ENCODE results near the gene RNF224.
"Not testable (repeated sequence)": the region's sequence is repeated elsewhere in the genome, so short reads cannot be mapped to it uniquely, and the experiment has no call there.

RNF224 gene

GRCh38 chr9:137236238-137236935, 9.1 kb downstream of the RNF224 start:
- H3K4me3 ChIP-seq (ENCODE audit: low read depth in 1 of 2, low read length in 2 of 2), result no peak overlapping the region

GRCh38 chr9:137236936-137237421, 9.7 kb downstream of the RNF224 start:
- Histone ChIP-seq H4K20me1 (ENCODE audit: insufficient read depth, low read length) (peaks cover 18% of the 10 kb centered on the region), H3K4me3 (ENCODE audit: low read depth in 1 of 2, low read length in 2 of 2) (no peak overlapping the region), H3K27ac (ENCODE audit: low read length) (no peak overlapping the region), H3K4me1 (ENCODE audit: insufficient read depth, low read length) (peaks cover 40% of the 10 kb centered on the region), H3K9me3 (ENCODE audit: insufficient read depth, low read length, severe bottlenecking) (no peaks in the 10 kb centered on the region), H2AFZ (ENCODE audit: low read depth, low read length) (peak overlapping the region; percentile 8; the same call in 1 of the 2 replicates), H3K27me3 (ENCODE audit: insufficient read depth, low read length, poor library complexity) (no peaks in the 10 kb centered on the region), H3K36me3 (ENCODE audit: insufficient read depth, low read length) (peaks cover 5% of the 10 kb centered on the region), H3K79me2 (ENCODE audit: insufficient read depth, low read length) (peaks cover 14% of the 10 kb centered on the region), H3K9ac (ENCODE audit: low read depth, low read length) (peak overlapping the region; percentile 38), H3K4me2 (ENCODE audit: insufficient read depth, low read length) (peak overlapping the region; percentile 52)
- DNase-seq, result no peak
- ATAC-seq (ENCODE audit: insufficient read depth, low read depth), result no peak
- TF ChIP-seq EZH2 (IDR thresholded peaks at IDR 0.05; ENCODE audit: borderline replicate concordance, low read depth, low read length, severe bottlenecking) (no peak), CTCF (IDR thresholded peaks at IDR 0.05; ENCODE audit: borderline replicate concordance, extremely low read depth, low read length, poor library complexity, severe bottlenecking) (no peak)

More at GRCh38 chr9:137236238-137236935, 9.1 kb downstream of the RNF224 start:
- Histone ChIP-seq H4K20me1 (ENCODE audit: insufficient read depth, low read length) (peaks cover 13% of the 10 kb centered on the region; the same call in 1 of the 2 replicates), H3K79me2 (ENCODE audit: insufficient read depth, low read length) (peaks cover 9% of the 10 kb centered on the region), H3K9ac (ENCODE audit: low read depth, low read length) (peak overlapping the region; percentile 38; the same call in 1 of the 2 replicates), H3K9me3 (ENCODE audit: insufficient read depth, low read length, severe bottlenecking) (no peaks in the 10 kb centered on the region), H3K36me3 (ENCODE audit: insufficient read depth, low read length) (no peaks in the 10 kb centered on the region; the same call in 1 of the 2 replicates), H2AFZ (ENCODE audit: low read depth, low read length) (peak overlapping the region; percentile 8; the same call in 1 of the 2 replicates), H3K4me2 (ENCODE audit: insufficient read depth, low read length) (peak overlapping the region; percentile 52), H3K4me1 (ENCODE audit: insufficient read depth, low read length) (peaks cover 37% of the 10 kb centered on the region), H3K27ac (ENCODE audit: low read length) (no peak overlapping the region), H3K27me3 (ENCODE audit: insufficient read depth, low read length, poor library complexity) (no peaks in the 10 kb centered on the region)
- DNase-seq (peak; percentile 89), ATAC-seq (ENCODE audit: insufficient read depth, low read depth) (peak; percentile 55)
- TF ChIP-seq EZH2 (IDR thresholded peaks at IDR 0.05; ENCODE audit: borderline replicate concordance, low read depth, low read length, severe bottlenecking) (no peak), CTCF (IDR thresholded peaks at IDR 0.05; ENCODE audit: borderline replicate concordance, extremely low read depth, low read length, poor library complexity, severe bottlenecking) (peak; percentile 98)

DNA sequence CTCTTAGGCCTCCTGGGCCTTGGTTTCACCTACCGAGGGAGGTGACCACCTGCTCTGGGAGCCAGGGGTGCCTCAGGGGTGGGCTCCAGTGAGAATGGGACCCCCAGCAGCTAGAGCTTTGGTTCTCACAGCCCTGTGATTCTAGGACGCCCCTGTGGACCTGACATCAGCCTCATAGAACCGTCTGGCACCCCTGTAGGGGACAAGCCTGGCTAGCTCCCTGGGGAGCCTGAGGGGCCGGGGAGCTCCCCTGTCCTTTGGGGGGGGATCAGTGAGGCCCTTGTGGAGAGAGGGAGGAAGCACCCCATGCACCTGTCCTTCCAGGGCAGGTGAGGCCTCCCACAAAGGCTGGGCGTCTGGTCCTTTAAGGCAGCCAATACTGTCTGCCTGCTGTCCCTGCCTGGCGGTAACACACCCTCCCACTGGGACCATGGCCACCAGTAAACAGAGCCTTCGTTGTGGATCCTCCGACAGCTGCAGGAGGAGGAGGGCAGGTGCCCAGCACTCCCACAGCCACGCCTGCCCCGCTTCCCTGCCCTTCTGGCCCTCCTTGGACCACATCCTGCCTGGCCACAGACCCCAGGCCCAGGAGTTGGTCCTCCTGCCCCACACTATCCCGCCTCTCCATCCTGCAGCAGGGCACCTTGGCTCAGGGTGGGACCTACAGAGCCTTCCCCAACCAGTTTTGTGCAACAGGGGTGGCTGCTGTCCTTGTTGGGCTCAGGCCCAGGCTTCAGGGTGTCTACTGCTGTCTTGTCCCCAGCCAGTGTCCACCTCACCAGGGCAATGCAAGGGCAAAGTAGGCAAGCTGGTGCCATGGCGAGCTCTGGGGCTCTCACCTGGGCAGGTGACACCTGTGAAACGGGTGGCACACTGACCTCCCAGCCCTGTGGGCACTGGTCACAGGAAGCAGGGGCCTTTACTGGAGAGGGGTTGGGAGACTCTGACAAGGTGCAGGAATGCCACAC, 10.7 kb downstream of the RNF224 start:
- Histone ChIP-seq H3K36me3 (ENCODE audit: insufficient read depth, low read length) (peaks cover 15% of the 10 kb centered on the region), H4K20me1 (ENCODE audit: insufficient read depth, low read length) (peaks cover 29% of the 10 kb centered on the region), H3K9me3 (ENCODE audit: insufficient read depth, low read length, severe bottlenecking) (no peaks in the 10 kb centered on the region), H3K4me1 (ENCODE audit: insufficient read depth, low read length) (peaks cover 50% of the 10 kb centered on the region), H3K9ac (ENCODE audit: low read depth, low read length) (no peak overlapping the region; the same call in 1 of the 2 replicates), H2AFZ (ENCODE audit: low read depth, low read length) (no peak overlapping the region), H3K4me3 (ENCODE audit: low read depth in 1 of 2, low read length in 2 of 2) (no peak overlapping the region), H3K79me2 (ENCODE audit: insufficient read depth, low read length) (peaks cover 25% of the 10 kb centered on the region), H3K27me3 (ENCODE audit: insufficient read depth, low read length, poor library complexity) (no peaks in the 10 kb centered on the region), H3K27ac (ENCODE audit: low read length) (no peak overlapping the region), H3K4me2 (ENCODE audit: insufficient read depth, low read length) (0 out of 2 replicates have a peak overlapping the region, but pooled peaks have one; percentile 12)
- ATAC-seq (ENCODE audit: insufficient read depth, low read depth) (no peak), DNase-seq (no peak)
- no peak for TF ChIP-seq CTCF (IDR thresholded peaks at IDR 0.05; ENCODE audit: borderline replicate concordance, extremely low read depth, low read length, poor library complexity, severe bottlenecking)
- TF ChIP-seq EZH2 (IDR thresholded peaks at IDR 0.05; ENCODE audit: borderline replicate concordance, low read depth, low read length, severe bottlenecking), result no peak

DNA sequence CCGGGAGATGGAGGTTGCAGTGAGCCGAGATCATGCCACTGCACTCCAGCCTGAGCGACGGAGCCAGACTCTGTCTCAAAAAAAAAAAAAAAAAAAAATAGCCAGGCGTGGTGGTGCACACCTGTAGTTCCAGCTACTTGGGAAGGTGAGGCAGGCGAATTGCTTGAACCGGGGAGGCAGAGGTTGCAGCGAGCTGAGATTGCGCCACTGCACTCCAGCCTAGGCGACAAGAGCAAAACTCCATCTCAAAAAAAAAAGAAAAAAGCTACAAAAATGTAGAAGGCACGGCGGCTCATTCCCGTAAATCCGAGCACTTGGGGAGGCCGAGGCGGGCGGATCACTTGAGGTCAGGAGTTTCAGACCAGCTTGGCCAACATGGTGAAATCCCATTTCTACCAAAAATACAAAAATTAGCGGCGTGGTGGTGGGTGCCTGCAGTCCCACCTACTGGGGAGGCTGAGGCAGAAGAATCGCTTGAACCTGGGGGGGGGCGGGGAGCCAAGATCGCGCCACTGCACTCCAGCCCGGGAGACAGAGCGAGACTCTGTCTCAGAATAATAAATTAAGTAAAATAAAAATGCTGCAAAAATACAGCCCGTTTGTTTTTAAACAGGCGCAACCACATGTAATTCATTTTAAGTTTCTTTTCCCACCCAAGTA, 12.4 kb downstream of the RNF224 start:
- H3K27me3 ChIP-seq (ENCODE audit: insufficient read depth, low read length, poor library complexity); H3K9me3 ChIP-seq (ENCODE audit: insufficient read depth, low read length, severe bottlenecking); DNase-seq; ATAC-seq (ENCODE audit: insufficient read depth, low read depth): not testable (repeated sequence)
- Histone ChIP-seq H2AFZ (ENCODE audit: low read depth, low read length) (peak overlapping the region; percentile 68; the same call in 1 of the 2 replicates), H3K27ac (ENCODE audit: low read length) (peak overlapping the region; percentile 89), H4K20me1 (ENCODE audit: insufficient read depth, low read length) (peaks cover 44% of the 10 kb centered on the region), H3K79me2 (ENCODE audit: insufficient read depth, low read length) (peaks cover 25% of the 10 kb centered on the region), H3K9ac (ENCODE audit: low read depth, low read length) (peak overlapping the region; percentile 89), H3K36me3 (ENCODE audit: insufficient read depth, low read length) (peaks cover 25% of the 10 kb centered on the region), H3K4me1 (ENCODE audit: insufficient read depth, low read length) (peaks cover 55% of the 10 kb centered on the region), H3K4me3 (ENCODE audit: low read depth in 1 of 2, low read length in 2 of 2) (peak overlapping the region; percentile 35 to 77; a peak in 3 of 4 replicates), H3K4me2 (ENCODE audit: insufficient read depth, low read length) (peak overlapping the region; percentile 91)

Measured in DND-41 (cell line).